Psoas muscle (tissue), 8 donors: Measurements from ENCODE around the gene CDK11B. TPM values are rescaled to one million over a fixed set of nuclear protein-coding genes. Genes with fewer than 3 reads are reported as not detected.

Experiments
- ATAC-seq, 4 donors: fragments of 200-7000 bp; cut with Tn5 transposase; one replicate each; pipeline ENCODE4 v1.9.1; 2020; ENCODE audit warnings: moderate library complexity in 3 of 4, mild to moderate bottlenecking in 2 of 4
- DNase-seq, 2 donors: peaks; one replicate each; pipeline ENCODE4 v3.0.0-alpha.2; 2020
- H3K27ac ChIP-seq: fragments of 200-600 bp; one replicate; pipeline ENCODE4 v1.8.0; 2022
- H3K27me3 ChIP-seq, 3 donors: fragments of 200-600 bp in 1 of 3; one replicate each; pipeline versions ENCODE4 v1.6.1 to v1.8.0; 2013 to 2022; ENCODE audit warnings: low read length in 2 of 3, mild to moderate bottlenecking in 2 of 3, moderate library complexity in 1 of 3; ENCODE audit not compliant: insufficient read depth in 3 of 3
- H3K36me3 ChIP-seq, 2 donors: fragments of 200-600 bp in 1 of 2; one replicate each; pipeline versions ENCODE4 v1.6.1 to v1.8.0; 2013 to 2022; ENCODE audit warnings: low read depth in 1 of 2, mild to moderate bottlenecking in 1 of 2, moderate library complexity in 1 of 2; ENCODE audit not compliant: insufficient read depth in 1 of 2
- H3K4me1 ChIP-seq: fragments of 200-600 bp; one replicate; pipeline ENCODE4 v1.8.0; 2022
- H3K4me3 ChIP-seq: fragments of 200-600 bp; one replicate; pipeline ENCODE4 v1.8.0; 2022; ENCODE audit warnings: mild to moderate bottlenecking
- H3K9me3 ChIP-seq: fragments of 200-600 bp; one replicate; pipeline ENCODE4 v1.8.0; 2022
- WGBS, 3 donors: extraction: QIAGEN DNeasy Blood & Tissue Kit; methylation state at CpG; one replicate each; pipeline versions ENCODE4 v1.1.6 to v1.1.7; 2013; 5-methylcytosine and 5-hydroxymethylcytosine counted together
- intact Hi-C, 2 donors: fragments of 100-400 bp; cut with DNase I; formaldehyde crosslinking; loops; one replicate each; pipeline versions ENCODE4 v1.11.0 to v1.14.2; 2022
- polyA plus RNA-seq, 3 donors: library from polyadenylated mRNA; stranded (reverse); fragments of 200-250 nt; gene quantifications; one replicate each; pipeline ENCODE4 v1.2.3, GENCODE V29; 2013
- total RNA-seq, 4 donors: library from RNA; stranded (reverse); fragmentation: NEBNext Ultra II Directional in 2 of 4; extraction: Animal tissue kit (Norgen Biotek cat#: 25700) in 2 of 4; gene quantifications; one replicate each; pipeline versions ENCODE4 v1.2.1 to v1.2.4, GENCODE V29; 2021 to 2023
- TF ChIP-seq, protein P1 (sequence below): fragments of 200-600 bp; IDR thresholded peaks from one replicate; pipeline ENCODE4 v1.8.0; 2022; ENCODE audit warnings: antibody characterized with exemption
- donor health status: healthy with polysubstance abuse.
- donor health status: DM: no; HTN: no; CAD: no; lungs with moderate emphysema.
- donor health status: Bipolar disorder and iron deficiency.
- donor health status: healthy.
- donor health status: DM: yes; HTN: yes; CAD: no.
- donor health status: DM: no; HTN: no; CAD: no.
- donor health status: DM: no; HTN: no; CAD: no.
- donor health status: DM: yes; HTN: yes; CAD: no.

CDK11B gene
- total and polyA plus RNA-seq, 7 donors = 30.6 to 72.8 (median 42.1) TPM

DNA sequence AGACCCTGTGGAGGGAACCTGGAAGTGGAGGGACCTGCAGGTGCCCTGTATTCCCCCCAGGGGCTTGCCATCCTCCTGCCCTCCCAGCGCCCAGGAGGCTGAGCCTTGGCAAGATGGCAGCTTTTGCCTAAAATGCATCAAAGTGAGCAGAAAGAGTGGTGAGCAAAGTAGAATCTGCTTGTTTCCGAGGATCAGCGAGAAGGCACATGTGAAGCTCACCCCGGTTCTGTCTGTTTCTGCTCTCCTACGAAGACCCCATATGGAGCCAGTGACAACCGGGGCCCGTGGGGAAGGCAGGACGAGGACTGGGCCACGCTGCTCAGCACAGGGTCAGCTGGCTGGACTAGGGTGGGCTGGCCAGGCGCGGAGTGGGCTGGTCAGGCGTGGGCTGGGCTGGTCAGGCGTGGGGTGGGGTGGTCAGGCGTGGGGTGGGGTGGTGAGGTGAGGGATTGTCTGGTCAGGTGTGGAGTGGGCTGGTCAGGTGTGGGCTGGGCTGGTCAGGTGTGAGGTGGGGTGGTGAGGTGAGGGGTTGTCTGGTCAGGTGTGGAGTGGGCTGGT lies 53.7 kb downstream of the CDK11B start:
- peaks cover 0 to 47% (median 19%) of the 10 kb centered on the region in 3 donors for H3K27me3 ChIP-seq
- DNase-seq = no peak

DNA sequence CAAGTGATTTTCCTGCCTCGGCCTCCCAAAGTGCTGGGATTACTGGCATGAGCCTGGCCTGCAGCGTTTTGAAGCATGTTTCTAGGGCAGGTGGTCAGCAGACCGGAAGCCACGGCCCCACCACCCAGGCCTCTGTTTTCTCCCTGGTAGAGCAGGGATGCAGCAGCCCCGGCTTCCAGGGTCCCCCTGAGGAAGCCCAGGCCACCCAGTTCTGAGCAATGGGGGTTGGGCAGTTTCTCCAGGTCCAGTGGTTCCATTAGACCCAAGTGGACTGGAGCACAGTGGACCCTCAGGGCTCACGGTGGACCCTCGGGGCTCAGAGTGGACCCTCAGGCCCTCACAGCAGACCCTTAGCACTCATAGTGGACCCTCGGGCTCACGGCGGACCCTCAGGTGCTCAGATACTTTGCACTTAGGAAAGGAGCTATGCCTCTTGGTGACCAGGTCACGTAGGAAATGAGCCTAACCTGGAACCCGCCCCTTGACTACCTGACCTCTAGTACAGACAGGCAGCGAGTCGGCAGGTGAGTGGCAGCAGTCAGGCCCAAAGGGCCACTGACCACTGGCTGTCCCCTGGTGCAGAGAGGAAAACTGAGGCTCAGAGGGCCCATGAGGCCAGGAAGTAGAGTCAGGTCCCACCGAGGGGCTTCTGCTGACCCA lies 54.3 kb downstream of the CDK11B start:
- intact Hi-C loops = no loop called here
- Histone ChIP-seq H3K27ac (no peak overlapping the region), H3K9me3 (no peaks in the 10 kb centered on the region), H3K4me1 (peaks cover 6% of the 10 kb centered on the region), H3K4me3 (no peak overlapping the region), H3K36me3 (no peaks in the 10 kb centered on the region), H3K27me3 (peaks cover 0 to 49% (median 20%) of the 10 kb centered on the region in 3 donors)
- no peak for DNase-seq
- WGBS, 3 donors = 75 to 78% (median 76%) methylated on average over 15 of the region's 15 CpGs
- TF ChIP-seq, protein P1, sequence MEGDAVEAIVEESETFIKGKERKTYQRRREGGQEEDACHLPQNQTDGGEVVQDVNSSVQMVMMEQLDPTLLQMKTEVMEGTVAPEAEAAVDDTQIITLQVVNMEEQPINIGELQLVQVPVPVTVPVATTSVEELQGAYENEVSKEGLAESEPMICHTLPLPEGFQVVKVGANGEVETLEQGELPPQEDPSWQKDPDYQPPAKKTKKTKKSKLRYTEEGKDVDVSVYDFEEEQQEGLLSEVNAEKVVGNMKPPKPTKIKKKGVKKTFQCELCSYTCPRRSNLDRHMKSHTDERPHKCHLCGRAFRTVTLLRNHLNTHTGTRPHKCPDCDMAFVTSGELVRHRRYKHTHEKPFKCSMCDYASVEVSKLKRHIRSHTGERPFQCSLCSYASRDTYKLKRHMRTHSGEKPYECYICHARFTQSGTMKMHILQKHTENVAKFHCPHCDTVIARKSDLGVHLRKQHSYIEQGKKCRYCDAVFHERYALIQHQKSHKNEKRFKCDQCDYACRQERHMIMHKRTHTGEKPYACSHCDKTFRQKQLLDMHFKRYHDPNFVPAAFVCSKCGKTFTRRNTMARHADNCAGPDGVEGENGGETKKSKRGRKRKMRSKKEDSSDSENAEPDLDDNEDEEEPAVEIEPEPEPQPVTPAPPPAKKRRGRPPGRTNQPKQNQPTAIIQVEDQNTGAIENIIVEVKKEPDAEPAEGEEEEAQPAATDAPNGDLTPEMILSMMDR = no peak
- no peak for ATAC-seq

More for the DNA sequence above, 53.7 kb downstream of the CDK11B start:
- no peaks in the 10 kb centered on the region for H3K9me3 ChIP-seq
- intact Hi-C loops = no loop called here
- H3K4me3 ChIP-seq = no peak overlapping the region
- no peak for ATAC-seq
- peaks cover 6% of the 10 kb centered on the region for H3K4me1 ChIP-seq
- WGBS, 3 donors = 63 to 70% (median 66%) methylated on average over 14 of the region's 14 CpGs
- no peak overlapping the region for H3K27ac ChIP-seq
- TF ChIP-seq, protein P1 = no peak
- H3K36me3 ChIP-seq = no peaks in the 10 kb centered on the region

DNA sequence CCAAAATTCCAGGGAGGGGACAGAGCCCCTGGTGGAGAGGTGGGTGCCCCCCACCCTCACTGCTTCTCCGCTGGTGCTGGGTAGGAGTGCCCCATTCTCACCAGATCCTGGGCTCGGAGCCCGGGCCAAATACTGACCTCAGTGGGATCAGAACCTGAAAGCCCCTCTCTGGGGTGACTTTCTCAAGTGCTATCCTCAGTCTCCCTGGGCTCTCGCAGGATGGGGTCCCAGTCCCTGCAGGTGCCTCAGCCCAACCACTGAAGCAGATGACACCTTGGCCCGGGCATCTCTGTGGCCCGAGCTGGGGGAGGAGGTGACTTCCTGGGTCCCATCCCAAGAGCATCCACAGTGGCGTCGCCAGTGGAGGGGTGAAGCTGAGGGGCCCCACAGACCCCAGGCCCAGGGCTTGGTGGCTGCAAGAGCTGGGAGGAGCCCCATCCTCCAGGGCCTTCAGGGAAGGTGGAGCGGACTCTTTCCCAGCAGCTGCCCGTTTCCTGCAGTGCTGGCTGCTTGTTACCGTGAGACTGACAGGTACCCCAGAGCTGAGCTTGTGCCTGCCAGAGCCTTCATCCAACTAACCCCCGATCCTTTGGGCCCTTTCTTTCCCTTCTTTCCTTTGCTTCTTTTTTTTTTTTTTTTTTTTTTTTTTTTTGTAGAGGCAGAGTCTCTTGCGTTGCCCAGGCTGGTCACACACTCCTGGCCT lies 55.0 kb downstream of the CDK11B start:
- no peak for ATAC-seq
- intact Hi-C loops = no loop called here
- H3K4me3 ChIP-seq = no peak overlapping the region
- no peaks in the 10 kb centered on the region for H3K36me3 ChIP-seq
- TF ChIP-seq, protein P1 = no peak
- peaks cover 0 to 56% (median 24%) of the 10 kb centered on the region in 3 donors for H3K27me3 ChIP-seq
- peaks cover 6% of the 10 kb centered on the region for H3K4me1 ChIP-seq
- no peak overlapping the region for H3K27ac ChIP-seq
- no peak for DNase-seq
- WGBS, 3 donors = 60 to 69% (median 61%) methylated on average over 13 of the region's 13 CpGs
- H3K9me3 ChIP-seq = no peaks in the 10 kb centered on the region

DNA sequence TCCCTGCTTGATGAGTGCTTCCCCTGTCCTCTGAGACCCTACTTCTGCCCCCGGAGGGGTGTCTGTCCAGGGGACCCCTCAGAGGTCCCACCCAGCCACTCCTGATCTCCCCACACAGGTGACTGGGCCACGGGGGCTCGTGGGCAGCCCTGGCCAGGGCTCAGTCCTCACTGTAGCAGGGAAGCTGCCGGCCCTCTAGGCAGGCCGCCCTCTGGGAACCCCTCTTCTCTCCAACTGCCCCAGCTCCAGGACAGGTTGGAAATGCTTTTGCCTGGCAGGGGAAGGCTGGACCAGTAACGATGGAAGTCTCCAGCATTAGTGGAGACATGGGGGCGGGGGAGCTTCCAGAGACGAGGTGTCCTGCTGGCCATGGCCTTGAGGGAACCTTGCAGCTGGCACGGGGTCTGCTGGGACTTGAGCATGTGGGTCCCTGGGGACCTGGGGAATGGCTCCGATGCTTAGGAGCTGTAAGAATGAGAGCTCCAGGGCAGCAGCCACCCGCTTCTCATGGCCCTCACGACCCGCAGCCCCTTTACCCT lies 55.8 kb downstream of the CDK11B start:
- Histone ChIP-seq H3K4me3 (no peak overlapping the region), H3K27ac (no peak overlapping the region), H3K9me3 (no peaks in the 10 kb centered on the region), H3K4me1 (peaks cover 7% of the 10 kb centered on the region), H3K36me3 (no peaks in the 10 kb centered on the region), H3K27me3 (peaks cover 0 to 58% (median 24%) of the 10 kb centered on the region in 3 donors)
- TF ChIP-seq, protein P1 = no peak
- intact Hi-C loops = no loop called here
- DNase-seq (no peak), ATAC-seq (no peak)
- 52 to 56% (median 55%) methylated on average over 13 of the region's 13 CpGs for WGBS, 3 donors
